GM12891 (cell line): ENCODE measurements around the gene DCT.

Experiments used
- PAX5 ChIP-seq: IDR thresholded peaks from 2 replicates; pipeline ENCODE4 v1.6.1; 2011; ENCODE audit warnings: low read length, moderate library complexity, mild to moderate bottlenecking; ENCODE audit not compliant: insufficient read depth, severe bottlenecking
- POLR2A ChIP-seq: IDR thresholded peaks from 2 replicates; pipeline ENCODE4 v1.6.1; 2011; ENCODE audit warnings: low read depth, low read length, control low read depth
- POLR2AphosphoS5 ChIP-seq: IDR thresholded peaks from 2 replicates; pipeline ENCODE4 v1.6.1; 2011; ENCODE audit warnings: low read depth, low read length, control low read depth
- POU2F2 ChIP-seq: IDR thresholded peaks from 2 replicates; pipeline ENCODE4 v1.6.1; 2011; ENCODE audit warnings: low read depth, mild to moderate bottlenecking, control low read depth, low read length, moderate library complexity
- SPI1 ChIP-seq: IDR thresholded peaks from 2 replicates; pipeline ENCODE4 v1.6.1; 2011; ENCODE audit warnings: low read depth, low read length, control low read depth
- TAF1 ChIP-seq: IDR thresholded peaks from 2 replicates; pipeline ENCODE4 v1.6.1; 2011; ENCODE audit warnings: low read depth, low read length, control low read depth

GRCh38 chr13:94455414-94455813 lies 24.1 kb downstream of the DCT start:
- TF ChIP-seq POLR2AphosphoS5 = no peak
- TF ChIP-seq POLR2A = no peak
- no peak for TF ChIP-seq TAF1
- no peak for TF ChIP-seq POU2F2
- TF ChIP-seq SPI1 = no peak
- no peak for TF ChIP-seq PAX5
